ENCODE data around the gene SHROOM3.
"Not testable (repeated sequence)": the region's sequence is repeated elsewhere in the genome, so short reads cannot be mapped to it uniquely, and the experiment has no call there.

The SHROOM3 gene

DNA sequence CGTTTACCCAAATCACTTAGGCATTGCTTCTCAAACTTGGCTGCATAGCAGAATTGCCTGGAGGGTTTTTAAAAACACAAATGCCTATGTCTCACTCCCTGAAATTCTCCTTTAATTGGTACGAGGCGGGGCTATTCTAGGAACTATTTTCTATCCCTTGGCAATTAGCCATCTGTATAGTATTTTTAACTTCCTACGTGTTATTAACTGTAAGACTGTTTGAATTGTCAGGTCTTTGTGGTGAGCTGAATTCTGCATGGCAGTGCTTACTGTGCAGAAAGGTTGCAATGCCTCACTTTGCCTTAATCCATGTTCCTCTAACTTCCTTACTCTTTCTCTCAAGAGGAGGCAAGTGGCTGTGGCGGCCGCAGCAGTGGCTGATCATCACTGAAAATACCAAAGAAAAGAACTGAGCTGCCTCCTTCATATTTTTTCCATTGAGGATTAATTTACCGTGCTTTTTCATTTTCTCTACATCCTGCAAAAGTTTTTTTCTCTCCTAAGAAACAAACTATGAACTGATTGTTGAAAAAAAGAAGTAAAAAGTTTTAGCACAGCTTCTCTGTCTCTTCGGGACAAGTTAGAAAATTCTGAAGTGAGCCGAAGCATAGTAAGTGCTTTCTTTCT is at the start of gene SHROOM3:
TSS of gene SHROOM3 (plus strand) at position 329 of the 627 bp plus-strand sequence. CDS start 824 bp downstream, outside the sequence.
- DNase-seq (ENCODE audit: low spot score): no peak

DNA sequence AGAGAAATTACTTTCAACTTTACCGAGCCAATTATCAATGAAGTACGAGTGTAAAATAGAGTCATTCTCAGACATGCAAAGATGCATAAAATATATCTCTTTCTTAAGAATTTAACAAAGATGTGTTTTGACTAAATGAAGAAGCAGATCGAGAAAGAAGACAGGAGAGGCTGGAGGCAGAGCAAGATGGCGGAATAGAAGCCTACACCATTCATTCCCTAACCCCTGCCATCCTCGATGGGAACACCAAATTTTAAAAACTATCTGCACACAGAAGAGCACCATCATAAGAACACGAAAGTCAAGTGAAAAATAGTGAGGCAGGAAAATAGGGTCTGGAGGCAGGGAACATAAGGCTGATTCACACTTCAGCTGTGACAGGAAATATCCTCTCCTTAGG is 49.1 kb upstream of the SHROOM3 start:
- no peak for DNase-seq (ENCODE audit: low spot score)

DNA sequence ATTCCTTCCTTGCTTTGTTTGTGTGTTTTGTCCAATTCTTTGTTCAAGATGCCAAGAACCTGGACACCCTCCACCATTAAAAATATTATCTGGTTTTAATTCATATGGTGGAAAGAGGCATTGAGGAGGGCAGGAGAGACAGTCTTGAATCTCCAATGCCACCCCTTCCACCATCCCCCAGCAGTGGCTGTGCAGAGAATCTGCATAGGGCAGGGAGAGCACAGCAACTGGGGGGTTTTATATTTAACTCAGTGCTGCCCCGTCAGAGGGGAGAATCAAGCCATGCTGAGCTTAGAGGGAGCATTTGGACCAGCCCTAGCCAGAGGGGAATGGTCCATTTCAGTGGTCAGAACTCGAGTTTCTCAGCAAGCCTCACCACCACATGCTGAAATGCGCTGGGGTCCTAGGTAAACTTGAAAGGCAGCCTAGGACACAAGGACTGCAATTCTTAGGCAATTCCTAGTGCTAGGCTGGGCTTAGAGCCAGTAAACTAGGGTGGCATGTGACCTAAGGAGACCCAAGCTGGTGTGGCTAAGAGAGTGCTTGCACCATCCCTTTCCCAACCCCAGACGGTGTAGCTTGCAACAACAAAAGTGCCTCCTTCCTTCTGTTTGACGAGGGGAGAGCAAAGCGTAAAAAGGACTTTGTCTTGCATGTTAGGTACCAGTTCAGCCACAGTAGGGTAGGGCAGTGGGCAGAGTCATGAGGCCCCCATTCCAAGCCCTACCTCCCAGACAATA is 48.3 kb upstream of the SHROOM3 start:
- no peak for DNase-seq (ENCODE audit: low spot score)

DNA sequence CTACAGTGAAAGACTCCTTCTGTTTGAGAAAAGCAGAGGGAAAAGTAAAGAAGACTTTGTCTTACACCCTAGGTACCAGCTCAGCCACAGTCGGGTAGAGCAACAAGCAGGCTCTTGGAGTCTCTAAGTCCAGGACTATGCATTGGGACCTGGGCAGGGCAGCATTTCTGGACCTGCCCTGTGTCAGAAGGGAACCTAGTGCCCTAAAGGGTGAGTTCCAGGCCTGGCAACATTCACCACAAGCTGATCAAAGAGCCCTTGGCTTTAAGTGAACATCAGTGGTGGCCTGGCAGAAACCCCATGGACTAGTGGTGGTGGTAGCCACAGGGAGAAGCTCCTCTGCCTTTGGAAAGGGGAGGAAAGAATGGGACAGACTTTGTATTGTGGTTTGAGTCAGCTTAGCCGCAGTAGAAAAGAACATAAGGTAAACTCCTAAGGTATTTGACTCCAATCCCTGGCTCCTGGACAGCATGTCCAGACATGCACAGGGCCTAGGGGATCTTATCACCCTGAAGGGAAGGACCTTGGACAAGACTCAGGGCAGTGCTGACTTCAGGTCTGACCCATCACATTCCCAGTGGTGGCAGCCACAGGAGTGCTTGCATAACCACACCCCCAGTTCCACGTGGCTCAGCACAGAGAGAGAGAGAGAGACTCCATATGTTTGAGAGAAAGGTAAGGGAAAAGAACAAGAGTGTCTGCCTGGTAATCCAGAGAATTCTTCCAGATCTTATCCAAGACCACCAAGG is 46.7 kb upstream of the SHROOM3 start:
- DNase-seq (ENCODE audit: low spot score): no peak

DNA sequence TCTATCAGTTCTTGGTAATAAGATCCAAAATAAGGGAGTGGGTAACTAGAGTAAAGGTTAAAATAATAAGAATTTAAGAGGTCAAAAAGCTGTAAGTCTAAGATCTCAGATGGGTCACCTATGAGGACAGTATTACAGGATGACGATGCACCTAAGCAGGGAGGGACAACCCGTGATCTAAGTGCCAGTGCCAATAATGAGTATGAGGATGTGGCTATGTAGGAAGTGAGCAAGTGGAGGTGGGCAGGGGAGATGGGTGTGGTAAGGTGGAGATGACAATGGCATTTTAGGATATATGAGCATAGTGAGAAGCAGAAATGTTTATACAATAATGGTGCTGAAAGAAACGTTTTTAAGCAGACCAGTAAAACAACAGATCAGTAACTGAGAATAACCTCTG is 33.4 kb upstream of the SHROOM3 start:
- DNase-seq (ENCODE audit: low spot score): no peak

DNA sequence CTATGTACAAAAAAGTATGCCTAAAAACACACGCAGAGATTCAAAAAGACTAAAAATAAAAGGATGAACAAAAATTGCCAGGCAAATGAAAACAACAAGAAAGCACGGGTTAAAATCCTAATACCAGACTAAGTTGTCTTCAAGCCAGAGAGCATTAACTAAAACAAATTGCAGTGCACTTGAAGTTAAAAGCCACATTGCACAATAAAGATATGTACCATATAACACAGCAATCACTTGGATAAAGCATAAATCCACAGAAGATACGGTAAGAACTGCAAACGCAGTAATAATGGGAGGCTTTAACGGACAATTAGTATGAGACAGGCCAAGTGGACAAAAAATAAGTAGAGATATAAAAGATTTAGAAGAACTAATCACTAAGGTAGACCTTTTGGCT is 28.9 kb upstream of the SHROOM3 start:
- no peak for DNase-seq (ENCODE audit: low spot score)

DNA sequence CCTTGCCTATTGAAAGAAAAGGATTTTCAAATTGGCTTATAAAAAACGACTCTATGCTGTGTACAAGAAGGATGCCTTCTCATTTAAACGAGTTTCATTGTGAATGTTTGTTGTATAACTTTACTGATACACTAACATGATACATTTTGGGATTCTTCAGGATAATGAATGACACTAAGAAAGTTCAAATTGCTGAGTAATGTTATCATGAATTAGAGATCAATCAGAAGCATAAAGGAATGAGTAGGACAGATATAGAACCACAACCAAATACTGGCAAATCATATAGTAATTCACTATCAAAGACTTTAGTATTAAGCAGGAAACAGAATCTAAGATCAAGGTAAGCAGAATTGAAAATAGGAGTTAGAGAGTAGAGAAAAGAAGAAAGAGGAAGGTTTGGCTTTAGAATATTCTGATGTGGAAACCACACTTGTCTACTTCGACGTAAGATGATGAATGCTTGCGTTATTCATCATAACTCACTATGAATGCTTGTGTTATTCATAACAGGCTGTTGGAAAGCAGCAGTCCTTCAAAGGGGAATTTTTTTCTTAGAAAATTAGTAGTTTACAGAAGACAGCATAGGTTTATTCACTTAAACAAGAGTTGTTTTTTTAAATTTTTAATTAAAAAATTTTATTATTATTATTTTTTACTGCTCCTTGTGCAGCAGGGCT is 27.4 kb upstream of the SHROOM3 start:
- no peak for DNase-seq (ENCODE audit: low spot score)

DNA sequence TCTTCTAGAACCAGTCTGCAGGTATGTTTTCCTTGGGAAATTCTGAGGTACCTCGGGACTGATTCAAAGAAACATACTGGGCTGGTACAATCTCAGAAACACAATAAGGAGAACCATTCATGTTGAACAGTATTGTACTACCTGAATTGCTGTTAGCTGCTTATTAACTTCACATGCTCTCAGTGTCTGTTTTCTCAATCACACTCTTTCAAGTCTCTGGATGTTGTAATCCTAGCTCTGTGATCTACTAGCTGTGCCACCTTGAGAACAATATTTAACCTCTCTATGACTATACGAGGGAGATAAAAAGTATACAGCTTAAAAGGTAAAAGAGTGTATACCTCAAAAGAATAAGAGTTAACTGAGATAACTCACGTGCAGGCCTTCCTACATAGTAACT is 24.4 kb upstream of the SHROOM3 start:
- no peak for DNase-seq (ENCODE audit: low spot score)

DNA sequence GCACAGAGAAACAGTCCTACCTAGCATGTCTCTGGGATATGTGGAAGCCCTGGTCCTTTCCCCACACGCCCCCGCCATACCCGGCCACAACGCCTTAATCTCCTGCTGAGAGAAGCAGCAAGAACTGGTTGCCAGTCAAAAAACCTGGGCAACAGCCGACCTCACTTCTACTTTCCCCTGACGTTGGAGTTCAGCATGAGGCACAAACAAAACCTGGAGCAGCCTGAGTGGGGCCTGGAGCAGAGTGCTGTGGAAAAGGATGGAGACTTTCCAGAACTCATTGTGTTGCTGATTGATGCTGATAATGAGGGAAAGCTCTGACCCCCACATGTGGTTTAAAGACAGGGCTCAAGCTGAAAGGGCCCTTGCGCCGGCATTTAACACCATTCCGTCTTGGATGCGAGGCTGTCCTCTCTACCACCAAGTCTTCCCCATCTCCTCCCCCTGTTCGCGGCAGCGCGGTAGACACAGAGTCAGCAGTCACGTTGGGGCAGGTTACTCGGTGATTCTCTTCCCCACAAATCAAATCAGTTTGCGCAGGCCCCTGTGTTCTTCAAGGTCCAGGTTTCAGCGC is 14.8 kb upstream of the SHROOM3 start:
- no peak for DNase-seq (ENCODE audit: low spot score)

DNA sequence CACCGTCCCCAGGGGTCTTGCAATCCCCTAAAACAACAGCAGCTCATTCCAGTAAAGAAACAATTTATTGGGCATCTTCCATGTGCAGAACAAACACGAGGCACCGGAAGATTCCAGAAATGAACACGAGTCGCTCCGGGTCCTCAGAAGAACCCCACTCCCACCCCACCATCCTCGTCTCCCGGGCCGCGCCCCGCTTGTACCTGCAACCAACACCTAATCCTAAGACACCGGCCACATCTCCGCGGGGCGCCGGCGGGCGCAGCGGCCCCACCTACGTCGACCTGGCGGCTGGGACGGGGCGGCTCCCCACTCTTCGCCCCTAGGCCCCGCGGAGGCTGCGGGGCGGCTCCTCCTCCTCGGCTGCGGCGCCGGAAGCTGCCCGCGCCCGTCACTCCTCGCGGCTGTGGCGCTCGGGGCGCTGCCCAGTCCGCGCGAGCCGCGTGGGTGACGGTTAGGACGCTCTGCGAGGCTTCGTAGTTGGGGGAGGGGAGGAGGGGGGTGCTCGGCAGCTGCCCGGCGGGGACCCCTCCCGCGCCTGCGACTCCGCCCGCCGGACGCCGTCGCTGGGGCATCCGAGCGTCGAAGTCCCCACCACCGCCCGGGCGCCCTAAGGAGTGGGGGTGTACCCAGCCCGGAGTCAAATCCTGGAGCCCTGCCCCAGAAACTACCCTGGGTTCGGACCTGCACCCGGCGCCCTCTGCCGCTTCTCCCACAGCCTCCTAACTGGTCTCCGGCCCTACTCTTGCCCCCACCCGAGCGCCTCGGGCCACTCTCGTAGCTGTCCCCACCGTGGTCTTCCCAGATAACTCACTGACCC is 14.1 kb upstream of the SHROOM3 start, which contains the start of gene CCDC158:
TSS of gene CCDC158 (minus strand) at position 380 of the 820 bp plus-strand sequence. CDS start 17,934 bp downstream, outside the sequence.
- peak; percentile 27 for DNase-seq (ENCODE audit: low spot score)

DNA sequence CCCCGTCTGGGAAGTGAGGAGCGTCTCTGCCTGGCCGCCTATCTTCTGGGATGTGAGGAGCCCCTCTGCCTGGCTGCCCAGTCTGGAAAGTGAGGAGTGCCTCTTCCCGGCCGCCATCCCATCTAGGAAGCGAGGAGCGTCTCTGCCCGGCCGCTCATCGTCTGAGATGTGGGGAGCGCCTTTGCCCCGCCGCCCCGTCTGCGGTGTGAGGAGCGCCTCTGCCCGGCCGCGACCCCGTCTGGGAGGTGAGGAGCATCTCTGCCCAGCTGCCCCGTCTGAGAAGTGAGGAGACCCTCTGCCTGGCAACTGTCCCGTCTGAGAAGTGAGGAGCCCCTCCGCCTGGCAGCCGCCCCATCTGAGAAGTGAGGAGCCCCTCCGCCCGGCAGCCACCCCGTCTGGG is 11.9 kb upstream of the SHROOM3 start:
- DNase-seq (ENCODE audit: low spot score): not testable (repeated sequence)

DNA sequence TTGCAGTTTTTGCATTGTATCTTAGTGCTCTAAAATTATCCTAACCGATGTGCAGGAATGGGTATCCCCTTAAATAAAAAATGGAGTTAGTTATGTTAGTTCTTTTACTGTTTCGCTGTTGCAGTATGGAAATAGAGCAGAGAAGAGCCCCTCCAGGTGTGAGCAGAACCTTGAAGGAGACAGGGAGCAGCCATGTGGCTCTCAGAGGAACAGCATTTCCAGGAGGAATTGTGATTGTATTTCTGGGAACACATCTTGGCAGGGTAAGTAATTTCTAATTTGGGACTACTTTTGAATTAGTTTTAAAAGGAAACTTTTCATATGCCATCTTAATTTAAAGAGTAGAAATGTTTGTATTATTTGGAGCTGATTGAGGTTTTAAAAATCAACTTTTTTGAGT is 8.8 kb upstream of the SHROOM3 start:
- DNase-seq (ENCODE audit: low spot score): no peak

DNA sequence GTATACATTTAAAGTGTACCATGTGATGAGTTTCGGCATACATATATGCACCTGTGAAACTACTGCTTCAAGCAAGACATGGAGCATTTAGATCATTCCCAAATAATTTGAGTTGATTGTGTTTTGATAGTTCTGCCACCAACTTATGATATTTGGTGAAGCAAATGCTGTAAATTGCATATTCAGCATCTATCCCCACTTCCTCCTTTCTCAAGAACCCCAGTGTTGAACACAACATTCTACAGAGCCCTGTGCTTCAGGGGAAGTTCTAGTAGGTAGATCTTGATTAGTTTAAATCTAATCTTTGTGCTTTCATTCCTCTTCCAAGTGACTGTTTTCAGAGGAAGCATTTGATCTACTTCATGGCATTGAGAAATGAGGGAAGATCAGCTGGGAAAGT is 5.4 kb upstream of the SHROOM3 start:
- DNase-seq (ENCODE audit: low spot score): no peak

DNA sequence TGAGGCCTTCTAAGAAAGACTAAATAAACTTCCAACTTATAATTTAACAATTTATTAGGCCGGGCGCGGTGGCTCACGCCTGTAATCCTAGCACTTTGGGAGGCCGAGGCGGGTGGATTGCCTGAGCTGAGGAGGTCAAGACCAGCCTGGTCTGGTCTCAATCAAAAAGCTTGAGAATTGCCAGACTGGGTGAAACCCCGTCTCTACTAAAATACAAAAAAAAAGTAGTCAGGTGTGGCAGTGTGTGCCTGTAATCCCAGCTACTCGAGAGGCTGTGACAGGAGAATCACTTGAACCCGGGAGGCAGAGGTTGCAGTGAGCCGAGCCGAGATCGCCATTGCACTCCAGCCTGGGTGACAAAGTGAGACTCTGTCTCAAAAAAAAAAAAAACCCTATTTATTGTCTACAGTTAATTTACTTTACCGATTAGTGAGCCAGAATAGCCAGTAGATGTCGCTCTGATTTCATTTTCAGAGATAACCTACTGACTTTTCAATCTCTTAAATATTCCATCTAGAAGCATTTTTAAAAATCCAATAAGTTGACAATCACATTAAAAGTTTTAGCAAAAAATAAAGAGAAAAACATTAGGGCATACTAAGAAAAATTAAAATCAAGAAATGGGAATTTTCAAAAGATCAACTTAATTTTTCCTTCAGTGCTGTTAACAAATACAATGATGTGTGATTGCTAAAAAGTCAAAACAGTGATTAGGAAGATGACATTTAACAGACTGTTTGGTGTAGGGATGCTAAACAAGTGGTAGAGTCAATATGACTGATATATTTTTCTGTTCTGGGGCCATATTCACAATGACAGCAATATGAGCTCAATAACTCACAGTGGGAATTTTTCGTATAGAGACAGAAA is 4.3 kb upstream of the SHROOM3 start:
- DNase-seq (ENCODE audit: low spot score): peak; percentile 39

DNA sequence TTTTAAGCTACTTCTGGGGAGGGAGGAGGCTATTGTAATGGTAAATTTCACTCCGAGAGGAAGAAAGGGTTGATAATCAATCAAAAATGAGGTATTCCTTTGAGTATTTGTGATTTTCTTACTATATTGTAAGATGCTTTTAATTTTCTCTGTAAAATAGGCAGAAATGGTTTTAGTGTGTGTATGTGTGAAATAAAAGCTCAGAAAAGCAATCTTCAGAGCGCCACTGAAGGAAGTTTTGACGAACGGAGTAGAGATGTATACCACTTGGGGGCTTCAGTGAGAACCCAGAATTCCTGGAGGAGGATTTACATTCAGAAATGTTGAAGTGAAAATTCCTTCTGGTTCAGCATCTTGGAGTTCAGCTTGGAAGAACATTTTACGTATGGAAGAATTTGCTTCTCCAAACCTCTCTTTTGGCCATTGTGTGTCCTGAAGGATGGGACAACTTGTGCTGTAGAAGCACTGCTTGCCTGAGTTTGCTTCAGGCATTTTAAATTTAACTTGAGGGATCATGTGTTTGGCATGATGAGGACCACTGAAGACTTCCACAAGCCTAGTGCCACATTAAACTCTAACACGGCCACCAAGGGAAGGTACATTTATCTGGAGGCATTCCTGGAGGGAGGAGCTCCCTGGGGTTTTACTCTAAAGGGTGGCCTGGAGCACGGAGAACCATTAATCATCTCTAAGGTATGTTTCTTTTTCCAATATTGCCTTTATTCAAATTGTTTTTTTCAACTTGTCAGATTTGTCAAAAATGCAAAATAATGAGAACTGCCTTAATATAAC is 695 bp downstream of the SHROOM3 start:
- no peak for DNase-seq (ENCODE audit: low spot score)

DNA sequence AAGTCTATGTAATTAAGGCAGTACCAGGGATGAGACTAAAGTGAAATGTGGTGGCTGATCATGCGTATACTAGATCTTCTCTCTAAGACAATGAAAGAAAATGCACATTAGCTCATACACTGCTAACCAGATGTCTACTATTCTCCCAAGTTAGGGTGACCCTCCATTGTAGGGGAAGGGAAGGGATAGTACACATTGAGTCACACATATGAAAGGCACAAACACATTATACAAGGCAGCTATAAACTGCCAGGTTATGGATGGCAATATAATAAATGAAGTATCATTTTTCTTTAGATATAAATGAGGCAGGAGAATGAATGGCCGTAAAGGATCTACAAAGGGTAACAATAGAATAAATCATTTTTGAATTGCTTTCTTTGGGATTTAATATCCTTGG is 4.5 kb downstream of the SHROOM3 start:
- no peak for DNase-seq (ENCODE audit: low spot score)

DNA sequence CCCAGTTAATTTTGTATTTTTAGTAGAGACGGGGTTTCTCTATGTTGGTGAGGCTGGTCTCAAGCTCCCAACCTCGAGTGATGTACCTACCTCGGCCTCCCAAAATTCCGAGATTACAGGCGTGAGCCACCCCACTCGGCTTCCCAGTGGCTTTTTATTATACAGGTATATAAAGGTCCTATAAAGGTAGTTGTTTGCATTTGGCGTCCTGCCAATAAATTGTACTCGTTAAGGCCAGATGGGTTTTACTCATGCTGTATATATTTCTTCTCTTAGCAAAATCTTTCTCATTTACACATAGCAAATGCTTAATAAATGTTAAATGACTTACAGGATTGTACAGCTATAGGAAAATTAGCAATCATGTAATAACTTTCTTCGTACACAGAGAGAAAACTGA is 6.9 kb downstream of the SHROOM3 start:
- no peak for DNase-seq (ENCODE audit: low spot score)

DNA sequence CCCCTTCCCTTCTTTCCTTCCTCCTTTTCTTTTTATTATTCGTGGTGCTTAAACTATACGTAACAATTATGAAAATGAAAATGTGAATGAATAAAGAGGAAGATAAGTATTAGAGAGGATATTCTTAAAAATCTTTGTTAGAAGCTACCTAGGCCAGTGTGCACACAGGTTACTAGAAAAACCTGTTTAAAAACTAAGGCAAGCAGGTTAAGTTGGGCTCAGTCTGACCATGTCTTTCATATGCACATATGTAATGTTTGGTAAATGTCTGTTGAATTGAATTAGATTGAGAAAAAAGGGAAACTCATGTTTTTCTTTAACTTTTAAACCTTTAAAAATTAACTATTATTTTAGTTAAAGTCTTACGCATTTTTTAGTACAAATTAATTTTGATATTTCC is 7.8 kb downstream of the SHROOM3 start:
- DNase-seq (ENCODE audit: low spot score): no peak

DNA sequence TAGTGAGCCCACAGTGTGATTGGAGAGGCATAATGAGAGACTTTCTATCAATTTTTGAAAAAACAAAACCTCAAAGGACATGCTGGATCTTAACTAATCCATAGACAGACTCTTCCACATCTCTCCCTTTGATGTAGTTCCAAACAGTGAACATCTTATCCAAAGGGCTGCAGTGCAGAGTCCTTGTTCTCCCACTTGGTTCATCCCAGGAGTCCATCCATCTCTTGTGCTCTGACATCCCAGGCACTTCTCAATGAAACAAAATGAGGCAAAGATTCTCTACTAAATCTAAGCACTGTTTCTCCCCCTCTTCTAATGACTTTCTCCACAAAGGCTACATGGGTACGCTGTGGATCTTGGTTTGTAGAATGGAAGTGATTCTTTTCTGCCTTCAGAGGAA is 8.3 kb downstream of the SHROOM3 start:
- no peak for DNase-seq (ENCODE audit: low spot score)

Measured in HuH-7.5 (cell line).